ENCODE results near the gene GZMM.

- TF ChIP-seq CTCF (conservative IDR thresholded peaks at IDR 0.05; ENCODE audit: low read depth in 2 of 2) (no peak), EZH2 (IDR thresholded peaks at IDR 0.05; ENCODE audit: low read depth, unreplicated experiment) (no peak), POLR2AphosphoS5 (IDR thresholded peaks at IDR 0.05; ENCODE audit: low read depth) (no peak), JUNB (IDR thresholded peaks at IDR 0.05; ENCODE audit: unreplicated experiment) (no peak), REST (IDR thresholded peaks at IDR 0.05; ENCODE audit: unreplicated experiment) (no peak)
Measured at GRCh38 chr19:567296-567900, 23.5 kb downstream of the GZMM start.

Data from GM23338 (cell line).